GM21717 (cell line): ENCODE data around the gene LRRC4C.
"Not testable (repeated sequence)": the region's sequence is repeated elsewhere in the genome, so short reads cannot be mapped to it uniquely, and the experiment has no call there.

ENCODE experiments used
- ATAC-seq: cut with Tn5 transposase; IDR thresholded peaks from one replicate; pipeline ENCODE4 v1.9.1; 2021; ENCODE audit warnings: mild to moderate bottlenecking, moderate library complexity; ENCODE audit not compliant: unreplicated experiment

The LRRC4C gene

GRCh38 chr11:40894501-40894900, 565.0 kb downstream of the LRRC4C start:
- no peak for ATAC-seq

- ATAC-seq: no peak
Measured at GRCh38 chr11:40885250-40885954, 574.0 kb downstream of the LRRC4C start.

DNA sequence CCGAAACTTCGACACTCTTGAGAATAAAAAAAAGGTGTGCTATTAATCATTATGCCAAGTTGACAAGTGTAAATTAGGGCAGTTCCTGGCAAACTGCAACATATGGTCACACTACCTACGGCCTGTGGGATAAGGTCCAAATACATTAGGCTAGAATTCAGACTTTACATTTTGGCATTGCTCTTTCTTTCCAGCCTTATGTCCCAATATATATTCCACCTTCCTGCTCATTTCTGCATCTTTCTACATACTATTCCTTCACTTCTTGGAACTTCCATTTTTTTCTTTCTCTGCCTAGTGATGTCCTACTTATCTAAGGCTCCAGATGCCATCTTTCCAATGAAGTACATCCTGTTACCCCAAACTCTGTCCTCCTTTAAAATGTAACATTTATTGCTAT, 577.2 kb downstream of the LRRC4C start:
- ATAC-seq: no peak

- ATAC-seq: no peak
Measured at GRCh38 chr11:40879911-40880310, 579.5 kb downstream of the LRRC4C start.

GRCh38 chr11:40877981-40878380, 581.5 kb downstream of the LRRC4C start:
- ATAC-seq: no peak

DNA sequence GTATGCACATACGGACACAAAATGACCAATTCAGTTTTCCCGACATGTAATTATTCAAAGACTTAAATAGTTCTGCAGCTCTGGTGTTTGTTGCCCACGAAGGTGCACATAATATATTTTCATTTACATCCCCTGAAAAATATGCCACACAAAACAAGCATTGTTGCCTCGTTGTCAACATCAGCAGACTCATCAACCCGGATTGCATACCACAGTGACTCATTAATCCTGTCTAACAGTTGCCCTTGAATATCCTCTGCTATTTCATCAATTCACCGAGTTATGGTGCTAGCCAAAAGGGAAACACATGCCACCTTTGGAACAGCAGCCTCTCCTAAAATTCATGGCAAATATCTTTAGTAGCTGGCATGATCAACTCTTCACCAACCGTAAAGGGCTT, 582.2 kb downstream of the LRRC4C start:
- ATAC-seq: no peak

DNA sequence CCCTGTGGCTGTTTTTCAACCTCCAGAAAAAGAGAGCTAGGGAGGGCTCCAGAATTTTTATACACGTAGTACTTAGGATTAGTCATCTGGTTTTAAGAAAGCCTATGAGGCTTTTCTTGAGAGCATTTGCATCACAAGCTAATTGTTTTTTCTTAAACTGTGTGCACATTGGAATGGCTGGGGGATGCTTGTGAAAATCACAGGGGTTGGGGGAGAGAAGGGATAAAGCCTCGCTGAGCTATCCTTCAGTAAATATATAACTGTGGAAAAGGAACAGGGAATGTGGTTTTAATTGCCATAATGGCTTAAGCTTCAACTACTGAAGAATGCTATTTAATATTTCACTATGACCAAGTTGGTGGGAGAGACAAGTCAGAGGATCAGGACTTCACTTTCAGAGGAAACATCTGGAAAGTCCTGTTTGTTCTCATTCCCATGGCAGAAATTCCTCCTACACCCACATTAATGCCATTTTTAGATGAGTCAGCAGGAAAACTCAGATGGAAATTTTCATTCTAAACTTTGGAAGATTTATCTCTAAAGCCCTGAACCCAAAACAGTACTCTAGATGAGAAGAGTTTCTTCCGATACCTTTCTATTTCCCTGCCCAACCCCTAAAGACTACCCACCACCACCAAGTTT, 591.3 kb downstream of the LRRC4C start:
- no peak for ATAC-seq

- ATAC-seq: not testable (repeated sequence)
Measured at GRCh38 chr11:40857754-40858153, 601.7 kb downstream of the LRRC4C start.

DNA sequence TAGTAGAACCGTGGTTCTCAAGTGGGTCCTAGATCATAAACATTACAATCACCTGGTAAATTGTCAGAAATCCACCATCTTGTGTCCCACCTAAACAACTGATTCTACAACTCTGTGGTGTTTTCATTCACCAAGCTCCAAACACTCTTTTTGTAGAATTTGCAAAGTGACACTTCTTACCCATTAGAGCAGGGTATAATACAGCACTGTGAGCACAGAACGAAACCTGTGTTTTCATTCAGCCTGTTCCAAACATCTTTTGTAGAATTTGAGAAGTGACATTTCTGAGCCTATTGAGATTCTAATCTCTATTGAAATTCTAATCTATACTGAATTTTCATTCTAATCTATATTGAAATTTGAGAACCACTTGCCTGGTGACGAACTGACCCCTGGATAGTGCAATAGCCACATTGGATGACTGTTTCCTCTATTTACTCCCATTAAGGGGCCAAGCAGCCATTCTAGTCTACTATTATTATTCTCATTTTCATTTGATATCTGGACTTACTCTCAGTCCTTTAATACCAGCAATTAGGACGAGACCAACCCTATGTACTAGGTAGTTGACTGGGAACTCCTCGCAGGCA, 616.6 kb downstream of the LRRC4C start:
- no peak for ATAC-seq

GRCh38 chr11:40841231-40841630, 618.2 kb downstream of the LRRC4C start:
- no peak for ATAC-seq

- no peak for ATAC-seq
Measured at GRCh38 chr11:40838181-40838683, 621.2 kb downstream of the LRRC4C start.

- ATAC-seq: no peak
Measured at GRCh38 chr11:40827116-40827515, 632.3 kb downstream of the LRRC4C start.

DNA sequence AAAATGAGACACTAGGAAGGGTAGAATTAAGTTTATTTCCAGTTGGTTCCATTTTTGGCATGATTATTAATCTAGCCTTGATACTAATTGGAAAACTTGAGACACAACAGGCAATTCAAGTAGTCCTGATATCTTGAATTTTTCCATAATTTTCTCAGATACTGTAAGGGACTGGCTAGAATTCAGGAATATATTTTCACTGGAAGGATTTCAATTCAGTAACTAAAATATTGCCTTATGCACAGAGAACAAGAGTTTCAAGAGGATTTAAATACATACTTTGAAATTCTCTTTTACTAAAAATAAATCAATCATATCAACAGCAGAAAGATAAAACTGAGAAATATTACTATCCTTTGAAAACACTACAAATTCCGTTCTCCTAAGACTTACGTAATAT, 632.9 kb downstream of the LRRC4C start:
- ATAC-seq: no peak

GRCh38 chr11:40825201-40825834, 634.1 kb downstream of the LRRC4C start:
- no peak for ATAC-seq

GRCh38 chr11:40819230-40819629, 640.2 kb downstream of the LRRC4C start:
- ATAC-seq: no peak

DNA sequence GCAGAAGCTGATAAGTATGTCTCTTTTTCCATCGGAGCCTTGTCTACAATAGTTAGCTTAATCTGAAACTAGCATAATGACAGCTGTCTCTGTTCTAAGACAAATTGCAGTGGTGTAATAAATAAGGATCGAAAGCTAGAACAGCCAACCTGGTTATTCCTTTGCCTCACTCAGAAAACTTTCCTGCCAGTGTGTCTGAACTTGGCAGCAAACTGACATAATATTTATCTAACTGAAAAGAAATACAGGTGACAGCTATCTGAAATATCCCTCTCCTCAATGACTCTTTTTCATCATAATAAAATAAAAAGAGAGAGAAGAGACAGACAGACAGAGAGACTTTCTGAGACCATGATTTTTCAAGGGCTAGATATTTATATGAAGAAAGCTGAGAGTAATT, 642.5 kb downstream of the LRRC4C start:
- no peak for ATAC-seq

DNA sequence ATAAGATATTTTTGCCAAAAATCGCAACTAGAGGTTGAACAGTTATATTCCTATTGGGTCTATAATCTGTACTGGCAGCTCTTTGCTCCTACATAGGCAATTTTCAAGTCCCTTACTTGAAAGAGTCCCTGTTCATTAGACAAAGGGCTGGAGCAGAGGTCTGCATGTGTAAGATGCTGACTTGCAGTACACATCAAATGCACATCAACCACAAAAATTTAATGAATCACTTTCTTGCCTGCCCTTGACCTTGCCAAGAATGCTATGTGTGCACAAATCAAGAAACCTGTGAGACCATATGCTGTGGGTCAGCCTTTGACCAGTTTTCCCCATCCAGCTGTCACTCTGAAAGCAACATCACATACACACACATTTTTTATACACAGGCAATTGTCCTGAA, 661.5 kb downstream of the LRRC4C start:
- no peak for ATAC-seq

DNA sequence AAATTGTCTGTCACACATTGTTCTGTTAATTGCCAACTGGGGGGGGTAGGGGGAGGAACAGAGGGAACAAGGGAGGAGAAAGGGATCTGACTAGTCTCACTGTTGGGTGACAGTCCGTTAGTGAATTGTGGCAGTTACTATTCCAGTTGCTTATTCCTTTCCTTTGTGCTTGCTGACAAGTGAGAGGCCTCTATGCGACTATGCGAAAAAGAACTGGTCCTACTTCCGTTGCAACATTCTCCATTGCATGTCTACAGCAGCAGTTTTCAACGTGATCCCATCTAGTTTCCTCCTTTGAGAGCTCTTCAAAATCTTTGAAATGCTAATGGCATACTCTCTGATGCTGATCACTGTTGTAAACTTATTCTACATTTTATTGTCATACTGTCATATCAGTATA, 672.2 kb downstream of the LRRC4C start:
- no peak for ATAC-seq

- no peak for ATAC-seq
Measured at GRCh38 chr11:40763046-40763445, 696.4 kb downstream of the LRRC4C start.

- no peak for ATAC-seq
Measured at GRCh38 chr11:40759341-40759740, 700.1 kb downstream of the LRRC4C start.

DNA sequence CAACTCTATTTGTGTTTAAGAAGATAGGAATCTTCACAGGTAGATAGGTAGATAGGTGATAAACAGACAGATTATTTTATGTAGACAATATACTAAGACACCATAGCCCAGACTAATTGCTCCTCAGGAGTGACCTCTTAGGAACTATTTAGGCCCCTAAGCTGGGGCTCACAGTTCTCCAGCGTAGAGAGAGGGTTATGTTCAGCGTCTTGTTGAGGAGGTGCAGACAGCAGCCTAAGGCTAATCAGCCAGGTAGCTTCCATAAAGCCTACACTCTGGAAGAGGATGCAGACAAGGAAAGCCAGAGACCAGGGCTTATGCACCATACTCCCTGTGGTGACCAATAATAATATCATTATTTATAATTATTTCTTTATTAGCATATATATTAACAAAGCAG, 705.2 kb downstream of the LRRC4C start:
- no peak for ATAC-seq

DNA sequence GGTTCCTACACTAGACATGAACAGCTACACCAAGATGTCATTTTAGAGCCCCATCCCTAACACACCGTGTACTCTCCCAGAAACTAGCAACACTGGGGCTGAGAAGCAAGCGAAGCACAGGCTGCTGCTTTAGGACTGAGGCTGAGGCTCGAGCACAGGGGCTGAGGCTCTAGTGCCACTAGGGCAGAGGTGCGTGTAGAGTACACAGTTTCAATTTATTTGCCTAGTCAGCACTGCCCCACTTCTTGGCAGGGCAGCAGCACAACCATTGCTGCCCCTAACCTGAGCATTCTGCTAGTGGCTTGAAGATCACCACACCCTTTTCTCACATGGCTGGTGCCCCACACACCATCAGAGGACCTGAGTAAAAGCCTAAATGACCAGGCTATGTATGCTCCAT, 713.2 kb downstream of the LRRC4C start:
- ATAC-seq: no peak
